A549 (cell line): Measurements from ENCODE around the gene PPP2R5E. TPM values are rescaled to one million over a fixed set of nuclear protein-coding genes. Genes with fewer than 3 reads are reported as not detected.
A peak's percentile ranks its signal among the peaks of the same experiment; 100 is the strongest.

Experiments used
- ATAC-seq, 2 experiments: fragments of 200-7000 bp in 1 of 2; fragments of >200 bp in 1 of 2; cut with Nextera tagmentation in 1 of 2; cut with Tn5 transposase in 1 of 2; 3 replicates each; pipeline versions ENCODE4 v1.8.0 to v1.9.1; 2018 to 2020; ENCODE audit warnings: mild to moderate bottlenecking in 1 of 2, moderate library complexity in 1 of 2
- CTCF ChIA-PET: fragments of 300-600 bp; sonication (Branson Sonifier 250); formaldehyde crosslinking; extraction: SDS; loops from one replicate; lab custom pipeline; 2021; ENCODE audit warnings: antibody characterized with exemption, inconsistent platforms; lab: Yijun Ruan, JAX
- POLR2A ChIA-PET: fragments of 350-600 bp; formaldehyde crosslinking; extraction: SDS; loops from one replicate; lab custom pipeline; 2021; ENCODE audit warnings: antibody characterized with exemption, inconsistent platforms; lab: Yijun Ruan, JAX
- DNase-seq, 2 experiments: peaks; one replicate each; pipeline versions ENCODE4 v3.0.0 to v3.0.0-alpha.2; 2011 to 2016; ENCODE audit warnings: low read depth in 1 of 2, low spot score in 1 of 2
- FAIRE-seq: peaks from 2 replicates; lab custom pipeline; 2011; peaks lifted over from hg19 to GRCh38; lab: Jason Lieb, UNC
- H3K27ac ChIP-seq, 2 experiments: fragments of >200 bp; sonication (Bioruptor Twin); formaldehyde crosslinking; 3 replicates each; pipeline ENCODE4 v1.5.1; 2016 to 2017
- H3K4me1 ChIP-seq: fragments of >200 bp; sonication (Bioruptor Twin); formaldehyde crosslinking; 3 replicates; pipeline ENCODE4 v1.6.1; 2016
- H3K4me2 ChIP-seq: fragments of >200 bp; sonication (Bioruptor Twin); formaldehyde crosslinking; 3 replicates; pipeline ENCODE4 v1.6.1; 2016
- H3K4me3 ChIP-seq: fragments of >200 bp; sonication (Bioruptor Twin); formaldehyde crosslinking; 3 replicates; pipeline ENCODE4 v1.5.1; 2016
- H3K9me3 ChIP-seq: fragments of >200 bp; sonication (Bioruptor Twin); formaldehyde crosslinking; 3 replicates; pipeline ENCODE4 v1.6.1; 2016
- BHLHE40 ChIP-seq: IDR thresholded peaks from 2 replicates; pipeline ENCODE4 v1.6.1; 2012; ENCODE audit warnings: low read depth, low read length, inconsistent platforms
- CBX2 ChIP-seq: fragments of 200-600 bp; sonication (generic); IDR thresholded peaks from 2 replicates; pipeline ENCODE4 v1.6.1; 2016; ENCODE audit warnings: low read depth, mild to moderate bottlenecking, borderline replicate concordance
- CBX8 ChIP-seq: fragments of 200-600 bp; sonication (generic); IDR thresholded peaks from 2 replicates; pipeline ENCODE4 v1.6.1; 2016
- CHD4 ChIP-seq: fragments of 200-600 bp; sonication (generic); IDR thresholded peaks from 2 replicates; pipeline ENCODE4 v1.6.1; 2016; ENCODE audit warnings: antibody characterized with exemption, mild to moderate bottlenecking, borderline replicate concordance
- FOXS1 ChIP-seq: fragments of 250-450 bp; sonication (Bioruptor Pico); IDR thresholded peaks from 2 replicates; pipeline ENCODE4 v1.5.0; 2020; ENCODE audit warnings: mild to moderate bottlenecking, moderate library complexity
- HEYL ChIP-seq: fragments of 250-450 bp; sonication (Bioruptor Pico); IDR thresholded peaks from 2 replicates; pipeline ENCODE4 v1.8.0; 2021; ENCODE audit warnings: mild to moderate bottlenecking, moderate library complexity
- HOXA7 ChIP-seq: fragments of 250-450 bp; sonication (Bioruptor Pico); IDR thresholded peaks from 2 replicates; pipeline ENCODE4 v1.5.0; 2020; ENCODE audit warnings: mild to moderate bottlenecking, moderate library complexity
- HOXB13 ChIP-seq: fragments of 250-450 bp; sonication (Bioruptor Pico); IDR thresholded peaks from 2 replicates; pipeline ENCODE4 v1.5.0; 2020; ENCODE audit warnings: low read depth, mild to moderate bottlenecking, moderate library complexity
- HOXB5 ChIP-seq: fragments of 250-450 bp; sonication (Bioruptor Pico); IDR thresholded peaks from 2 replicates; pipeline ENCODE4 v1.5.0; 2020; ENCODE audit warnings: mild to moderate bottlenecking, moderate library complexity
- KDM5A ChIP-seq: fragments of 200-600 bp; sonication (generic); IDR thresholded peaks from 2 replicates; pipeline ENCODE4 v1.6.1; 2016; ENCODE audit warnings: antibody characterized with exemption, mild to moderate bottlenecking
- MAZ ChIP-seq: fragments of 150-350 bp; IDR thresholded peaks from 2 replicates; pipeline ENCODE4 v1.6.1; 2014; ENCODE audit warnings: antibody characterized with exemption, low read depth, low read length, borderline replicate concordance
- MYC ChIP-seq: IDR thresholded peaks from 2 replicates; pipeline ENCODE4 v1.6.1; 2012; ENCODE audit warnings: mild to moderate bottlenecking, inconsistent platforms, low read length, improper control_type of control experiment, borderline replicate concordance
- RCOR1 ChIP-seq: fragments of 150-350 bp; IDR thresholded peaks from 2 replicates; pipeline ENCODE4 v1.6.1; 2014; ENCODE audit warnings: antibody characterized with exemption, low read length, low read depth
- REST ChIP-seq: fragments of 200-600 bp; sonication (generic); IDR thresholded peaks from 2 replicates; pipeline ENCODE4 v1.6.1; 2016; ENCODE audit warnings: antibody characterized with exemption, mild to moderate bottlenecking, moderate library complexity
- SMC3 ChIP-seq: fragments of >200 bp; sonication (Bioruptor Twin); formaldehyde crosslinking; IDR thresholded peaks from 3 replicates; pipeline ENCODE4 v1.6.1; 2018; ENCODE audit warnings: inconsistent platforms
- SREBF2 ChIP-seq: fragments of 450-650 bp; IDR thresholded peaks from 2 replicates; pipeline ENCODE4 v1.6.1; 2014; ENCODE audit warnings: mild to moderate bottlenecking, moderate library complexity
- TFCP2L1 ChIP-seq: fragments of 250-450 bp; sonication (Bioruptor Pico); IDR thresholded peaks from 2 replicates; pipeline ENCODE4 v1.5.0; 2021; ENCODE audit warnings: mild to moderate bottlenecking
- USF2 ChIP-seq: fragments of 450-650 bp; IDR thresholded peaks from 2 replicates; pipeline ENCODE4 v1.6.1; 2014; ENCODE audit warnings: antibody characterized with exemption
- ZFP36 ChIP-seq: fragments of 450-650 bp; IDR thresholded peaks from 2 replicates; pipeline ENCODE4 v1.6.1; 2014; ENCODE audit warnings: borderline replicate concordance; ENCODE audit not compliant: partially characterized antibody
- WGBS: methylation state at CpG from one replicate; pipeline ENCODE4 v1.1.6; 2017; ENCODE audit errors: missing lambda C conversion rate; 5-methylcytosine and 5-hydroxymethylcytosine counted together
- polyA plus RNA-seq, 4 experiments: library from polyadenylated mRNA; depleted of rRNA in 3 of 4; stranded (reverse); fragments of >200 nt; fragmentation: RNase III in 1 of 4; extraction: RNeasy Plus Mini Kit Qiagen cat#74134 plus additional on column Dnase treatment in 1 of 4; gene quantifications; 2 replicates in 3 of 4; 3 replicates in 1 of 4; pipeline ENCODE4 v1.2.3, GENCODE V29; 2011 to 2017
- TF ChIP-seq, protein P1 (sequence below): fragments of >200 bp; sonication (Bioruptor Twin); formaldehyde crosslinking; IDR thresholded peaks from 3 replicates; pipeline ENCODE4 v1.6.1; 2016
- TF ChIP-seq, protein P2 (sequence below): IDR thresholded peaks from 2 replicates; pipeline ENCODE4 v1.6.1; 2012; ENCODE audit warnings: low read depth, borderline replicate concordance

The PPP2R5E gene
- polyA plus RNA-seq, 2 of the 4 experiments (the other 2 are of a cell fraction): 21.4 to 23.2 TPM

- Histone ChIP-seq H3K9me3 (no peaks in the 10 kb centered on the region), H3K27ac (no peak overlapping the region), H3K4me2 (no peak overlapping the region), H3K4me3 (no peak overlapping the region), H3K4me1 (peaks cover 9% of the 10 kb centered on the region; the same call in 2 of the 3 replicates)
- 70% methylated on average over 6 of the region's 6 CpGs for WGBS
- no peak for TF ChIP-seq HOXB13 (CRISPR knock-in tag)
- no peak for TF ChIP-seq BHLHE40
- no peak for TF ChIP-seq HOXB5 (CRISPR knock-in tag)
- TF ChIP-seq MAZ: no peak
- TF ChIP-seq MYC: no peak
- no peak for TF ChIP-seq TFCP2L1 (CRISPR knock-in tag)
- TF ChIP-seq, protein P1, sequence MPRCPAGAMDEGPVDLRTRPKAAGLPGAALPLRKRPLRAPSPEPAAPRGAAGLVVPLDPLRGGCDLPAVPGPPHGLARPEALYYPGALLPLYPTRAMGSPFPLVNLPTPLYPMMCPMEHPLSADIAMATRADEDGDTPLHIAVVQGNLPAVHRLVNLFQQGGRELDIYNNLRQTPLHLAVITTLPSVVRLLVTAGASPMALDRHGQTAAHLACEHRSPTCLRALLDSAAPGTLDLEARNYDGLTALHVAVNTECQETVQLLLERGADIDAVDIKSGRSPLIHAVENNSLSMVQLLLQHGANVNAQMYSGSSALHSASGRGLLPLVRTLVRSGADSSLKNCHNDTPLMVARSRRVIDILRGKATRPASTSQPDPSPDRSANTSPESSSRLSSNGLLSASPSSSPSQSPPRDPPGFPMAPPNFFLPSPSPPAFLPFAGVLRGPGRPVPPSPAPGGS: no peak
- POLR2A ChIA-PET: interaction anchor here (0.5 kb wide), 1 partner anchor 18 kb away, joined by 4 read pairs; no protein-coding TSS in a partner anchor
- DNase-seq (no peak), FAIRE-seq (peak; percentile 56), ATAC-seq (no peak)
- CTCF ChIA-PET: interaction anchor here (0.5 to 1.7 kb wide), 5 partner anchors 10 to 71 kb away, joined by 3 to 6 read pairs (median 4); no protein-coding TSS in a partner anchor
These were observed 83.4 kb downstream of the PPP2R5E start for GRCh38 chr14:63459738-63460137.

- peaks cover 15% of the 10 kb centered on the region; the same call in 2 of the 3 replicates for H3K4me1 ChIP-seq
- TF ChIP-seq TFCP2L1 (CRISPR knock-in tag) (no peak), HOXB5 (CRISPR knock-in tag) (no peak), CHD4 (no peak), REST (no peak), USF2 (no peak), SMC3 (no peak), RCOR1 (no peak), SREBF2 (no peak), KDM5A (no peak), BHLHE40 (no peak), ZFP36 (no peak), FOXS1 (CRISPR knock-in tag) (no peak), CBX8 (no peak), HEYL (CRISPR knock-in tag) (no peak), HOXA7 (CRISPR knock-in tag) (no peak), CBX2 (no peak)
- TF ChIP-seq, protein P1: no peak
- TF ChIP-seq, protein P2, sequence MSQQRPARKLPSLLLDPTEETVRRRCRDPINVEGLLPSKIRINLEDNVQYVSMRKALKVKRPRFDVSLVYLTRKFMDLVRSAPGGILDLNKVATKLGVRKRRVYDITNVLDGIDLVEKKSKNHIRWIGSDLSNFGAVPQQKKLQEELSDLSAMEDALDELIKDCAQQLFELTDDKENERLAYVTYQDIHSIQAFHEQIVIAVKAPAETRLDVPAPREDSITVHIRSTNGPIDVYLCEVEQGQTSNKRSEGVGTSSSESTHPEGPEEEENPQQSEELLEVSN: no peak
- TF ChIP-seq, all 56 proteins: peak for 0
- no peak overlapping the region for H3K4me2 ChIP-seq
- no peaks in the 10 kb centered on the region for H3K9me3 ChIP-seq
- H3K4me3 ChIP-seq: no peak overlapping the region
- ATAC-seq (no peak), DNase-seq (no peak), FAIRE-seq (no peak)
- H3K27ac ChIP-seq: no peak overlapping the region
- POLR2A ChIA-PET: no interaction called here
- 87% methylated on average over 4 of the region's 4 CpGs for WGBS
- CTCF ChIA-PET: interaction anchor here (1.8 kb wide), 1 partner anchor 11 kb away, joined by 4 read pairs; no protein-coding TSS in a partner anchor
These were observed 85.7 kb downstream of the PPP2R5E start for GRCh38 chr14:63457498-63457897.
